Fibroblast of pulmonary artery (primary cell): ENCODE results near the gene ARID1B.

Experiments used
- DNase-seq: peaks from one replicate; pipeline ENCODE4 v3.0.0-alpha.2; 2010; ENCODE audit warnings: low read depth
- H3K4me3 ChIP-seq: replicated peaks from 2 replicates; pipeline ENCODE4 v1.5.1; 2011; ENCODE audit warnings: low read depth, mild to moderate bottlenecking, control low read depth, low read length, moderate library complexity
- TF ChIP-seq, protein P1 (sequence below): IDR thresholded peaks from 2 replicates; pipeline ENCODE4 v1.5.1; 2011; ENCODE audit warnings: mild to moderate bottlenecking, control low read depth, low read length, inconsistent platforms; ENCODE audit errors: missing control alignments

ARID1B gene

DNA sequence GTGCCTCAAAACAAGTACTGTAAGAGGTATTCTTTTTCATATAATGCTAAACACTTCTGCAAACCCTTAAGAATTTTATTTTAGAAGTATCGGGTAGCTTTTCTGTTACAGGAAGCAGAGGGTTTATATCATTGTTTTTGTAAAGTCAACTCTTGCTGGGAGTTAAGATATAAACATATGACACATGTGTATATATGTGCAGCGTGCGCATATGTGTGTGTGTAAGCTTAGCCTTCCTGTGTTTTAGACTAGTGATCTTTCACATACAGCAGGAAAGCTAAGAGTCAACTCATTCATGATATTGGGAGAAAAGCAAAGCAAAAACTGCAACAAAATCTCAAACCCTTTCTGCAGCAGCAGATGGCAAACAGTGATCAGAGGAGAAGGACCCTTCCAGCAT, 102.4 kb downstream of the ARID1B start:
- no peak overlapping the region for H3K4me3 ChIP-seq
- DNase-seq: no peak
- TF ChIP-seq, protein P1, sequence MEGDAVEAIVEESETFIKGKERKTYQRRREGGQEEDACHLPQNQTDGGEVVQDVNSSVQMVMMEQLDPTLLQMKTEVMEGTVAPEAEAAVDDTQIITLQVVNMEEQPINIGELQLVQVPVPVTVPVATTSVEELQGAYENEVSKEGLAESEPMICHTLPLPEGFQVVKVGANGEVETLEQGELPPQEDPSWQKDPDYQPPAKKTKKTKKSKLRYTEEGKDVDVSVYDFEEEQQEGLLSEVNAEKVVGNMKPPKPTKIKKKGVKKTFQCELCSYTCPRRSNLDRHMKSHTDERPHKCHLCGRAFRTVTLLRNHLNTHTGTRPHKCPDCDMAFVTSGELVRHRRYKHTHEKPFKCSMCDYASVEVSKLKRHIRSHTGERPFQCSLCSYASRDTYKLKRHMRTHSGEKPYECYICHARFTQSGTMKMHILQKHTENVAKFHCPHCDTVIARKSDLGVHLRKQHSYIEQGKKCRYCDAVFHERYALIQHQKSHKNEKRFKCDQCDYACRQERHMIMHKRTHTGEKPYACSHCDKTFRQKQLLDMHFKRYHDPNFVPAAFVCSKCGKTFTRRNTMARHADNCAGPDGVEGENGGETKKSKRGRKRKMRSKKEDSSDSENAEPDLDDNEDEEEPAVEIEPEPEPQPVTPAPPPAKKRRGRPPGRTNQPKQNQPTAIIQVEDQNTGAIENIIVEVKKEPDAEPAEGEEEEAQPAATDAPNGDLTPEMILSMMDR: no peak

DNA sequence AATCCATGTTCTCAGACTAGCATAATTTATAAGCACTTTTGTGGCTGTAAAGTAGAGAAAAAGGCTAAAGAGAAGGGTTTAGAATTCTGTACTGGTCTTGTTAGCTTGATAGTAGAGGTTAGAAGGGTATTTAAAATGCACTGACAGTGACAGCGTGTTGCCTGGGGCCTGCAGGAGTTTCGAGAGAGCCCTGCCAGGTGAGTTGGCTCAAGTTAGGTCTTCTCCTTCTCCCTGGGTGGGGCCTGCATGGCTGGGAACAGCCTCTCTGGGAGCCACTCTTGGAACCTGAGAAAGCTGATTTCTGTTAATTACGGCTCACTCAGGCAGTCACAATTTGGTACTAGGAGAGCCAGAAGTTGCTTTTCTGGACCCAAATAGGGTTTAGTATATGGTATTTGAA, 103.7 kb downstream of the ARID1B start:
- TF ChIP-seq, protein P1: no peak
- no peak for DNase-seq
- no peak overlapping the region for H3K4me3 ChIP-seq

DNA sequence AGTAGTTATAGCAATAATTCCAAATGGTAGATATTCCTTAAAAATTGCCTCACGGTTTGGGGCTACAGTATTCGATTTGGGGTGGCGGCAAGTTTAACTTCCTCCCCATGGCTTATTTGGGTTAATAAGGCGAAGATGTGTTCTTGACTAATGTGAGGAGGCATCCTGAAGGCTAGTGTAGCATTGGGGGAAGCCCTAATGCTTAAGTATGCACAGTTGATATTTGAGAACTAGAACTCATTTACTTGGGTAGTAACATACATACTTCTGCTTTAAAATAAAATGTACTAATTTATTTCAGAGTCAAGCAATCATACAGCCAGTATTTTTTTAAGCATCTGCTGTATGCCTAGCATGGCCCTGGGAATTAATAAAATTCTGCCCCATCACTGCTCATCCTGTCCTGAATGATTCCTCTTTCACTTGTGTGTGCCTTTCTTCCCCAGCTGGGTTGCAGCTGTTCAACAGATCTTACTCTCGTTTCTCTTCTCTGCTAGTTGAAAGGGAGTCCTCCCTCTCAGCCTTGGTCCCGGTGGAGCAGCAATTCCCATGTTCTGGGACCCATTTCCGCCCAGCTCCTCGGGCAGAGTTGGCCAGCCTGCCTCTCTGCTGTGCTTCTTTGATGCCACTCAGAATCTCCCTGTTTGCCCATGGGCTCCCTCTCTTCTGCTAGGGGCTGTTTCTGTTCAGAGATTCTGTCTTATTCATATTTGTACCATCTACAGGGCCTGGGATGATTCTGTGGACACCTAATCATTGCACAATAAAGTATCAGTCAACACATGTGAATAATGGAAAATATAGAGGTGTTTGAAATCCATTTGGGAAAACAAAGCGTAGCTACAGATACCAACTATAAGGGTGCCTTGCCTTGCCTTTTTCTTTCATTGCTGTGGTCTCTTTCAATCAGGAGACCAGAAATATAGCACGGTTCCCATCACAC, 104.8 kb downstream of the ARID1B start:
- TF ChIP-seq, protein P1: no peak
- DNase-seq: no peak

DNA sequence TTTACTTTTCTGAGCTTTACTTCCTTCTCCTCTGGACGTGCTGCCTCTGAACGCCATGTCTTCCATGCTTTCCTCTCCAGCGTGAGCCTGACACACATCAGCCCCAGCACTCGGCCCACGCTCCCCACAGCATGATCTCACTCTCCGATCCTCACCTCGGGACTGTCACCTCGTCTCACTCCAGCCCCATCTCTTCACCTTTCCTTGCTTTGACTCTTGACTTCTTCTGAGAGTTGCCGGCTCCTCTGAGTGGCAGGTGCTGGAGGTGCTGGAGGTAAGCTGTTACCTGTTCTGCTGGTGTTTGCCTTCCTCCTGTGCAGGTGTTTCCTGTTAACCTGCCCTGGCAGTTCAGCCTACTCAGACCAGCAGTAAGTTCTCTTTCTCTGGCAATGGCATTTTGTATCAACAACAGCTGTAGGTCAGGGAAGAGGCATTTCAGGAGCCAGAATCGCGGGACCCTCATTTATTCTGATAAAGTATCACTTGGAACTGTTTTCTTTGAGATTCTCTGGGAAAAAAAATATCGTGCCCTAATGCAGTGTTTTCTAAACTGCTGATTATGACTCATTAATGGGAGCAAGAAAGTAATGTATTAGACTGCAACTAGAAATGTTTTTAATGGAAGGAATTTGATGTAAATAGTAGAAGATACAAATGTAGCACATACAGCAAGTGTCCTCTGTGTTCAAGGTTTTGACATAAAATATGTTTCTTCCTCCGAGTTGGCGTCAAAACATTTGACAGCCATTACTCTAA, 106.5 kb downstream of the ARID1B start:
- DNase-seq: no peak
- TF ChIP-seq, protein P1: no peak
- no peak overlapping the region for H3K4me3 ChIP-seq

More for the DNA sequence above, 104.8 kb downstream of the ARID1B start:
- no peak overlapping the region for H3K4me3 ChIP-seq

DNA sequence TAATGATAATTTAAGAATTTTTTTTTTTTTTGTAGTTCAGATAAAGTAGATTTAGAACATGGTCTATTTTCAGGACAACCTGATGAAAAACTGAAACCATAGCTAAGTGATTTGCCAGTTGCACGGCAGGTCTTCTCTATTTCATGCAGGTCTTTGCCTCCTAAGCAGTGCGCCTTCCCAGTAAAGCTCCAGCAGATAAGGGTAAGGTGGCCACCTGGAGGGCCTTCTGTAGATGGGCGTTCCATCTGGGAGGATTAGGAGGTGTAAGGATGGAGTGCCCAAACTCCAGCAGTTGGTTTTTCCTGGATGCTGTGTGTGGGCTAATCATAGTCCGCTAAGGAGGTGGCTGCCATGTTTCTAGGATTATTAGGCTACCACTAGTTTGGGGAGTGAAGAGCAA, 107.1 kb downstream of the ARID1B start:
- DNase-seq: no peak
- no peak overlapping the region for H3K4me3 ChIP-seq
- TF ChIP-seq, protein P1: no peak

DNA sequence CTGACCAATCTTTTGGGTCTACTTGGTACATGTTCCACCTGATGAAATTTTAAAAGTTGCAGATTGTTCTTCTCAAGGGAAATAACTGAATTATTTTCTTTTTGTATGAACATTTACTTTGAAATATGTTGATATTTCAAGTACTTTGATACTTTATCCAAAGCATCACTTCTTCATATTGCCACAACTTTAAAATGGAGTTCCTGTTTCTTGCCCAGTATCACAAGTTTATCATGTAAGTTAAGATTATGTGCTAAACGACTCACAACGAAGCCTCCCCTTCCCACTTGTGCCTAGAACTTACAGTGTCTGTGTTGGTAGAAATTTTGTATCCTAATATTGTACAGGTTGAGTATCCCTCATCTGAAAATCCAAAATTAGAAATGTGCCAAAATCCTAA, 108.4 kb downstream of the ARID1B start:
- H3K4me3 ChIP-seq: no peak overlapping the region
- TF ChIP-seq, protein P1: no peak
- no peak for DNase-seq
